Endodermal cell (in vitro differentiated cells): ENCODE results near the gene KRT3. TPM values are rescaled to one million over a fixed set of nuclear protein-coding genes. Genes with fewer than 3 reads are reported as not detected.

Experiments used
- DNase-seq: peaks from one replicate; pipeline ENCODE4 v3.0.0-alpha.2; 2017
- H3K27ac ChIP-seq: 2 replicates; pipeline ENCODE4 v1.5.1; 2013; ENCODE audit warnings: mild to moderate bottlenecking, low read depth, low read length, moderate library complexity
- H3K27me3 ChIP-seq: 2 replicates; pipeline ENCODE4 v1.6.1; 2013; ENCODE audit warnings: mild to moderate bottlenecking, low read length, moderate library complexity; ENCODE audit not compliant: insufficient read depth, control insufficient read depth, poor library complexity, severe bottlenecking
- H3K36me3 ChIP-seq: 2 replicates; pipeline ENCODE4 v1.7.0; 2013; ENCODE audit warnings: mild to moderate bottlenecking, low read length, moderate library complexity; ENCODE audit not compliant: control insufficient read depth, insufficient read depth
- H3K4me1 ChIP-seq: one replicate; pipeline ENCODE4 v1.7.0; 2013; ENCODE audit warnings: low read length; ENCODE audit not compliant: control insufficient read depth, insufficient read depth
- H3K4me3 ChIP-seq: 2 replicates; pipeline ENCODE4 v1.5.1; 2013; ENCODE audit warnings: mild to moderate bottlenecking, low read length, moderate library complexity
- H3K9ac ChIP-seq: 2 replicates; pipeline ENCODE4 v1.6.1; 2013; ENCODE audit warnings: mild to moderate bottlenecking, low read length, moderate library complexity; ENCODE audit not compliant: poor library complexity, severe bottlenecking; ENCODE audit errors: extremely low read depth
- H3K9me3 ChIP-seq: 2 replicates; pipeline ENCODE4 v1.6.1; 2013; ENCODE audit warnings: mild to moderate bottlenecking, low read length, moderate library complexity; ENCODE audit not compliant: control insufficient read depth
- H3K27ac Mint-ChIP-seq: 2 replicates; pipeline ENCODE4 v1.8.0; 2020; ENCODE audit warnings: mixed read lengths
- H3K27me3 Mint-ChIP-seq: 2 replicates; pipeline ENCODE4 v1.8.0; 2021; ENCODE audit warnings: mild to moderate bottlenecking, mixed read lengths; ENCODE audit not compliant: insufficient read depth
- H3K36me3 Mint-ChIP-seq: 2 replicates; pipeline ENCODE4 v1.8.0; 2020; ENCODE audit warnings: low read depth, mixed read lengths
- H3K4me1 Mint-ChIP-seq: 2 replicates; pipeline ENCODE4 v1.8.0; 2020; ENCODE audit warnings: mixed read lengths
- H3K4me3 Mint-ChIP-seq: 2 replicates; pipeline ENCODE4 v1.8.0; 2020; ENCODE audit warnings: mild to moderate bottlenecking, moderate library complexity, mixed read lengths
- H3K9me3 Mint-ChIP-seq: 2 replicates; pipeline ENCODE4 v1.8.0; 2020; ENCODE audit warnings: mild to moderate bottlenecking, mixed read lengths
- CTCF ChIP-seq: fragments of 200-600 bp; sonication (generic); conservative IDR thresholded peaks from 2 replicates; pipeline ENCODE4 v1.5.0; 2021; ENCODE audit warnings: antibody characterized with exemption, mild to moderate bottlenecking
- WGBS, 2 experiments: methylation state at CpG; one replicate each; pipeline versions ENCODE4 v1.1.5 to v1.1.7; 2013; ENCODE audit warnings: missing lambda C conversion rate in 2 of 2, mixed read lengths in 1 of 2; ENCODE audit not compliant: insufficient coverage in 1 of 2, insufficient read length in 1 of 2; 5-methylcytosine and 5-hydroxymethylcytosine counted together
- total RNA-seq, 2 donors: library from RNA; stranded (reverse); fragmentation: NEBNext Ultra II Directional in 1 of 2; extraction: Animal tissue kit (Norgen Biotek cat#: 25700) in 1 of 2; gene quantifications; 2 replicates in 1 of 2; 3 replicates in 1 of 2; pipeline ENCODE4 v1.2.1, GENCODE V29; 2021

Gene KRT3
- total RNA-seq, 2 donors from 2014 or later, result not detected

GRCh38 chr12:52836491-52837412 lies 40.8 kb upstream of the KRT3 start:
- H3K9me3 ChIP-seq, result no peaks in the 10 kb centered on the region
- Mint-ChIP-seq H3K36me3 (no peaks in the 10 kb centered on the region), H3K27me3 (peaks cover 8% of the 10 kb centered on the region), H3K27ac (no peak overlapping the region), H3K9me3 (no peaks in the 10 kb centered on the region), H3K4me1 (no peaks in the 10 kb centered on the region), H3K4me3 (no peak overlapping the region)
- 85 to 90% methylated on average over 4 to 9 of the region's 9 CpGs for WGBS, 2 experiments
- no peak overlapping the region for H3K27ac ChIP-seq
- no peak overlapping the region for H3K4me3 ChIP-seq
- H3K9ac ChIP-seq, result no peak overlapping the region
- H3K36me3 ChIP-seq, result no peaks in the 10 kb centered on the region
- TF ChIP-seq CTCF, result no peak
- DNase-seq, result no peak
- no peaks in the 10 kb centered on the region for H3K27me3 ChIP-seq
- H3K4me1 ChIP-seq, result no peaks in the 10 kb centered on the region

- H3K9ac ChIP-seq, result no peak overlapping the region
- H3K4me1 ChIP-seq, result no peaks in the 10 kb centered on the region
- H3K27ac Mint-ChIP-seq, result no peak overlapping the region
- H3K36me3 Mint-ChIP-seq, result no peaks in the 10 kb centered on the region
- no peaks in the 10 kb centered on the region for H3K9me3 Mint-ChIP-seq
- no peak overlapping the region for H3K4me3 Mint-ChIP-seq
- H3K36me3 ChIP-seq, result no peaks in the 10 kb centered on the region
- H3K4me1 Mint-ChIP-seq, result no peaks in the 10 kb centered on the region
- no peak overlapping the region for H3K4me3 ChIP-seq
- H3K9me3 ChIP-seq, result no peaks in the 10 kb centered on the region
- no peak for TF ChIP-seq CTCF
- WGBS, 2 experiments, result 87 to 97% methylated on average over 6 to 7 of the region's 7 CpGs
- H3K27ac ChIP-seq, result no peak overlapping the region
- no peaks in the 10 kb centered on the region for H3K27me3 ChIP-seq
- H3K27me3 Mint-ChIP-seq, result peaks cover 8% of the 10 kb centered on the region
- DNase-seq, result no peak
Measured at GRCh38 chr12:52836042-52836466, 40.1 kb upstream of the KRT3 start.

GRCh38 chr12:52835271-52836041 lies 39.5 kb upstream of the KRT3 start:
- DNase-seq, result no peak
- WGBS, 2 experiments, result 91 to 93% methylated on average over 5 to 15 of the region's 15 CpGs
- H3K9me3 Mint-ChIP-seq, result no peaks in the 10 kb centered on the region

More at GRCh38 chr12:52835271-52836041, 39.5 kb upstream of the KRT3 start:
- Histone ChIP-seq H3K9me3 (no peaks in the 10 kb centered on the region), H3K9ac (no peak overlapping the region), H3K36me3 (no peaks in the 10 kb centered on the region), H3K27ac (no peak overlapping the region), H3K27me3 (no peaks in the 10 kb centered on the region), H3K4me3 (no peak overlapping the region), H3K4me1 (no peaks in the 10 kb centered on the region)
- Mint-ChIP-seq H3K4me1 (no peaks in the 10 kb centered on the region), H3K36me3 (no peaks in the 10 kb centered on the region), H3K4me3 (no peak overlapping the region), H3K27me3 (peaks cover 5% of the 10 kb centered on the region), H3K27ac (no peak overlapping the region)
- no peak for TF ChIP-seq CTCF
